ENCODE results near the gene PTPRC.

DNA sequence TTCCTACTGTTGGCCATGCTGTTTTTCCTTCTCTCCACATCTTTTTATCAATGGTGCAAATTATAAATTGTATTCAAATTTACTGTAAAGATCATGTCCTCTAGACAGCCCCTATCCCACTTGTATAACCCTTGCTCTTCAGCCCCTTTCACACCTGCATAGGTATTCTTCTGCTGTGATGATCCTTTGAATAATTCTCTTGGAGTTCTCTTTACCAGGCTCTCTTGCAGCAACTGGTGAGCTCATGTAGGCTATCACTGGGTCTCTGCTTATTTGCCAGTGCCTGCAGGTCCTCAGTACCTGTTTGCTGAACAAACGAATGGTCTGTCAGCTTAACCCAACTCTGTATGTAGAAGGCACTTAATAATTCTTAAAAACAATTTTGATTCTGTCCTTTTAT lies 8.2 kb downstream of the PTPRC start:
- TF ChIP-seq, protein P1, sequence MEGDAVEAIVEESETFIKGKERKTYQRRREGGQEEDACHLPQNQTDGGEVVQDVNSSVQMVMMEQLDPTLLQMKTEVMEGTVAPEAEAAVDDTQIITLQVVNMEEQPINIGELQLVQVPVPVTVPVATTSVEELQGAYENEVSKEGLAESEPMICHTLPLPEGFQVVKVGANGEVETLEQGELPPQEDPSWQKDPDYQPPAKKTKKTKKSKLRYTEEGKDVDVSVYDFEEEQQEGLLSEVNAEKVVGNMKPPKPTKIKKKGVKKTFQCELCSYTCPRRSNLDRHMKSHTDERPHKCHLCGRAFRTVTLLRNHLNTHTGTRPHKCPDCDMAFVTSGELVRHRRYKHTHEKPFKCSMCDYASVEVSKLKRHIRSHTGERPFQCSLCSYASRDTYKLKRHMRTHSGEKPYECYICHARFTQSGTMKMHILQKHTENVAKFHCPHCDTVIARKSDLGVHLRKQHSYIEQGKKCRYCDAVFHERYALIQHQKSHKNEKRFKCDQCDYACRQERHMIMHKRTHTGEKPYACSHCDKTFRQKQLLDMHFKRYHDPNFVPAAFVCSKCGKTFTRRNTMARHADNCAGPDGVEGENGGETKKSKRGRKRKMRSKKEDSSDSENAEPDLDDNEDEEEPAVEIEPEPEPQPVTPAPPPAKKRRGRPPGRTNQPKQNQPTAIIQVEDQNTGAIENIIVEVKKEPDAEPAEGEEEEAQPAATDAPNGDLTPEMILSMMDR (IDR thresholded peaks at IDR 0.05) = no peak
- TF ChIP-seq SIN3A (IDR thresholded peaks at IDR 0.05; ENCODE audit: borderline replicate concordance, insufficient read depth, low read depth, low read length) = no peak
- no peak for TF ChIP-seq POLR2AphosphoS5 (IDR thresholded peaks at IDR 0.05; ENCODE audit: low read depth, low read length)
